ENCODE results near the gene UNC80.

UNC80 gene

DNA sequence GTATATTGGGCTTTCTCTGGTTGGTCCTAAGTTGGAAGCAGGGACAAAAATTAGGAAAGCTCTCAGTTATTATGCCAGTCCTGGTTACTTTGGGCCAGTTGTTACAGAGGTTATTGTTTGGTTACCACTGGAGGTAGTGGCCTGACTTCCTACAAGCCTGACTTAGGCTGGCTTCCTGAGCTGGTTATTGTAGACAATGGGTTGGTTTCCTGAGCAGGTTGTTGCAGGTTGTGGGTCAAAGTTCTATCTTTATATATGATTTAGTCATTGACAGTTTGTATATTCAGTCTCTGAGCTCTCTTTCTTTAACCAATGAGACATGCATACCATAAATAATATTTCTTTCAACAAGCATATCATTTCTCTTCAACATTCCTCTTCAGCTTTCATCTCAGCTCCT lies 172.1 kb downstream of the UNC80 start:
- no peak overlapping the region for H3K27ac ChIP-seq
- no peaks in the 10 kb centered on the region for H4K20me1 ChIP-seq (ENCODE audit: insufficient read depth)
- H3K36me3 ChIP-seq (ENCODE audit: insufficient read depth), result no peaks in the 10 kb centered on the region
- H3K4me2 ChIP-seq, result no peak overlapping the region
- H3K9ac ChIP-seq, result no peak overlapping the region
- no peak overlapping the region for H2AFZ ChIP-seq (ENCODE audit: low read depth)
- TF ChIP-seq, protein P1, sequence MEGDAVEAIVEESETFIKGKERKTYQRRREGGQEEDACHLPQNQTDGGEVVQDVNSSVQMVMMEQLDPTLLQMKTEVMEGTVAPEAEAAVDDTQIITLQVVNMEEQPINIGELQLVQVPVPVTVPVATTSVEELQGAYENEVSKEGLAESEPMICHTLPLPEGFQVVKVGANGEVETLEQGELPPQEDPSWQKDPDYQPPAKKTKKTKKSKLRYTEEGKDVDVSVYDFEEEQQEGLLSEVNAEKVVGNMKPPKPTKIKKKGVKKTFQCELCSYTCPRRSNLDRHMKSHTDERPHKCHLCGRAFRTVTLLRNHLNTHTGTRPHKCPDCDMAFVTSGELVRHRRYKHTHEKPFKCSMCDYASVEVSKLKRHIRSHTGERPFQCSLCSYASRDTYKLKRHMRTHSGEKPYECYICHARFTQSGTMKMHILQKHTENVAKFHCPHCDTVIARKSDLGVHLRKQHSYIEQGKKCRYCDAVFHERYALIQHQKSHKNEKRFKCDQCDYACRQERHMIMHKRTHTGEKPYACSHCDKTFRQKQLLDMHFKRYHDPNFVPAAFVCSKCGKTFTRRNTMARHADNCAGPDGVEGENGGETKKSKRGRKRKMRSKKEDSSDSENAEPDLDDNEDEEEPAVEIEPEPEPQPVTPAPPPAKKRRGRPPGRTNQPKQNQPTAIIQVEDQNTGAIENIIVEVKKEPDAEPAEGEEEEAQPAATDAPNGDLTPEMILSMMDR (conservative IDR thresholded peaks at IDR 0.05; ENCODE audit: low read depth, low read length), result no peak
- no peaks in the 10 kb centered on the region for H3K4me1 ChIP-seq (ENCODE audit: low read depth, poor library complexity, severe bottlenecking)
- no peaks in the 10 kb centered on the region for H3K27me3 ChIP-seq (ENCODE audit: insufficient read depth, low read depth)
- no peak overlapping the region for H3K4me3 ChIP-seq (IDR thresholded peaks at IDR 0.05; ENCODE audit: insufficient read depth, low read depth, low read length)
- H3K79me2 ChIP-seq (ENCODE audit: insufficient read depth, low read depth), result no peaks in the 10 kb centered on the region

DNA sequence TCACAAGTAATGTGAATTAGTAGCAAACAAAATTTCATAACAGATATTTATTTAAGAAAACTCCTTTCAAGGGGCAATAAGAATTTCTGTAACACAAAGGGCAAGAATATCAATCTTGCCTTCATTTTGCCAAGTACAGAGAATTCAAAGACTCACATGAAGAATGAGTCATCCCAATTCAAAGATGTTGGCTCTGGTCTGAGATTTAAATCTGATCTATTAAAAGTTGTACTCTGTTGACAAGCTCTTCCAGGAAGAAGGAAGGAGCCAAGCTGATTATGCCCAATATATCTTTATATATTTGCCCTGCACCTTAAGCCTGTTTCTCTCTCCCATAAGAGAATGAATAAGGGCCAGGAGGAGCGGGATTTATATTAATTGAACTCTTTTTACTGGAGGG lies 174.9 kb downstream of the UNC80 start:
- H3K27me3 ChIP-seq (ENCODE audit: insufficient read depth, low read depth), result no peaks in the 10 kb centered on the region

DNA sequence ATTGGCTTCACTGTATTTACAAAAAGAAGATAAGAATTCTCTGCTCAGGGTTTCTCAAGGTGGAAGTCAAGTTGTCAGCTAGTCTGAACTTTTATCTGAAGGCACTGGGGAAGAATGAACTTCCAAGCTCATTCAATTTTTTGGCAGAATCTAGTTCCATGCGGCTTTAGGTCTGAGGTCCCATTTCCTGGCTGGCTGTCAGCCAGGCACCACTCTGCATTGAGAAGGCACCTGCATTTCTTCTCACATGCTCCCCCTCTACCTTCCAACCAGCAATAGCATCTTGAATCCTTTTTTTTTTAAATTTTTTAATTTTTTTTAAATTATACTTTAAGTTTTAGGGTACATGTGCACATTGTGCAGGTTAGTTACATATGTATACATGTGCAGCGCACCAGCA lies 184.6 kb downstream of the UNC80 start:
- Histone ChIP-seq H3K79me2 (ENCODE audit: insufficient read depth, low read depth) (no peaks in the 10 kb centered on the region), H3K27me3 (ENCODE audit: insufficient read depth, low read depth) (no peaks in the 10 kb centered on the region), H2AFZ (ENCODE audit: low read depth) (no peak overlapping the region), H3K36me3 (ENCODE audit: insufficient read depth) (no peaks in the 10 kb centered on the region), H4K20me1 (ENCODE audit: insufficient read depth) (no peaks in the 10 kb centered on the region), H3K4me2 (no peak overlapping the region), H3K9ac (no peak overlapping the region), H3K4me1 (ENCODE audit: low read depth, poor library complexity, severe bottlenecking) (peaks cover 5% of the 10 kb centered on the region), H3K4me3 (IDR thresholded peaks at IDR 0.05; ENCODE audit: insufficient read depth, low read depth, low read length) (no peak overlapping the region), H3K27ac (no peak overlapping the region)
- TF ChIP-seq, protein P1 (conservative IDR thresholded peaks at IDR 0.05; ENCODE audit: low read depth, low read length), result no peak

More for the DNA sequence above, 174.9 kb downstream of the UNC80 start:
- TF ChIP-seq, protein P1 (conservative IDR thresholded peaks at IDR 0.05; ENCODE audit: low read depth, low read length), result no peak
- H2AFZ ChIP-seq (ENCODE audit: low read depth), result no peak overlapping the region
- H3K27ac ChIP-seq, result no peak overlapping the region
- H3K36me3 ChIP-seq (ENCODE audit: insufficient read depth), result no peaks in the 10 kb centered on the region
- no peak overlapping the region for H3K4me2 ChIP-seq
- H3K79me2 ChIP-seq (ENCODE audit: insufficient read depth, low read depth), result no peaks in the 10 kb centered on the region
- H3K4me1 ChIP-seq (ENCODE audit: low read depth, poor library complexity, severe bottlenecking), result no peaks in the 10 kb centered on the region
- no peak overlapping the region for H3K9ac ChIP-seq
- no peaks in the 10 kb centered on the region for H4K20me1 ChIP-seq (ENCODE audit: insufficient read depth)
- no peak overlapping the region for H3K4me3 ChIP-seq (IDR thresholded peaks at IDR 0.05; ENCODE audit: insufficient read depth, low read depth, low read length)

DNA sequence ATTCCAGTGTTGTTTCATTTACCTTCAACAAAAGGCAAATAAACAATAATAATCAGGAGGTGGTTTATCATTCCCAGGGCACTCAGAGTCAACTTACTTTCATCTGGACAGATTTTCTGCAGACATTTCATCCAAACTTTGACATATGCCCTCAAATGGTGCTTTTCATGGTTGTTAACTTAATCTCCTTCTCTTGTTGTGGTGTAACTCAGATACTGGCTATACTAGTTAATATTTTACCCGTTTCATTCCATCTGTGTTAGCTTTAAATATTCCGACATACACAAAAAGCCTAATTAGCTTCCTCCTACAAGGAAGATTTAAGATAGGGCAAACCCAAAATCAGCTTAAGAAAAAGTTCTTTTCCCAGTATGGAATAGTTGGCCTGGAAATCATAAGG lies 186.4 kb downstream of the UNC80 start:
- no peaks in the 10 kb centered on the region for H4K20me1 ChIP-seq (ENCODE audit: insufficient read depth)
- no peaks in the 10 kb centered on the region for H3K79me2 ChIP-seq (ENCODE audit: insufficient read depth, low read depth)
- no peak overlapping the region for H3K9ac ChIP-seq
- H3K4me3 ChIP-seq (IDR thresholded peaks at IDR 0.05; ENCODE audit: insufficient read depth, low read depth, low read length), result no peak overlapping the region
- no peak overlapping the region for H2AFZ ChIP-seq (ENCODE audit: low read depth)
- TF ChIP-seq, protein P1 (conservative IDR thresholded peaks at IDR 0.05; ENCODE audit: low read depth, low read length), result no peak
- no peaks in the 10 kb centered on the region for H3K27me3 ChIP-seq (ENCODE audit: insufficient read depth, low read depth)
- H3K4me1 ChIP-seq (ENCODE audit: low read depth, poor library complexity, severe bottlenecking), result peaks cover 5% of the 10 kb centered on the region
- H3K36me3 ChIP-seq (ENCODE audit: insufficient read depth), result no peaks in the 10 kb centered on the region
- H3K27ac ChIP-seq, result no peak overlapping the region
- no peak overlapping the region for H3K4me2 ChIP-seq
